Ishikawa (cell line): ENCODE data around the gene CHPT1.

Experiments used
- CEBPB ChIP-seq: IDR thresholded peaks from 2 replicates; pipeline ENCODE4 v1.6.1; 2012
- CREB1 ChIP-seq: IDR thresholded peaks from 2 replicates; pipeline ENCODE4 v1.6.1; 2012; ENCODE audit warnings: low read depth
- EGR1 ChIP-seq: IDR thresholded peaks from 2 replicates; pipeline ENCODE4 v1.6.1; 2012
- EP300 ChIP-seq: IDR thresholded peaks from 2 replicates; pipeline ENCODE4 v1.6.1; 2012; ENCODE audit warnings: borderline replicate concordance
- FOXM1 ChIP-seq: IDR thresholded peaks from 2 replicates; pipeline ENCODE4 v1.6.1; 2012; ENCODE audit warnings: low read depth, borderline replicate concordance
- NFIC ChIP-seq: IDR thresholded peaks from 2 replicates; pipeline ENCODE4 v1.6.1; 2012
- RAD21 ChIP-seq: IDR thresholded peaks from 2 replicates; pipeline ENCODE4 v1.6.1; 2012; ENCODE audit warnings: low read depth
- TAF1 ChIP-seq: IDR thresholded peaks from 2 replicates; pipeline ENCODE4 v1.6.1; 2012; ENCODE audit warnings: low read depth, mild to moderate bottlenecking
- TCF12 ChIP-seq: IDR thresholded peaks from 2 replicates; pipeline ENCODE4 v1.6.1; 2012; ENCODE audit warnings: low read depth
- TEAD4 ChIP-seq: IDR thresholded peaks from 2 replicates; pipeline ENCODE4 v1.6.1; 2012
- YY1 ChIP-seq: IDR thresholded peaks from 2 replicates; pipeline ENCODE4 v1.6.1; 2012; ENCODE audit warnings: low read depth
- ZBTB7A ChIP-seq: IDR thresholded peaks from 2 replicates; pipeline ENCODE4 v1.6.1; 2012; ENCODE audit warnings: low read depth
- TF ChIP-seq, protein P1 (sequence below): IDR thresholded peaks from 2 replicates; pipeline ENCODE4 v1.6.1; 2012
- TF ChIP-seq, protein P2 (sequence below): IDR thresholded peaks from 2 replicates; pipeline ENCODE4 v1.6.1; 2012
- TF ChIP-seq, protein P3 (sequence below): IDR thresholded peaks from 2 replicates; pipeline ENCODE4 v1.6.1; 2012; ENCODE audit warnings: low read depth, mild to moderate bottlenecking

CHPT1 gene

DNA sequence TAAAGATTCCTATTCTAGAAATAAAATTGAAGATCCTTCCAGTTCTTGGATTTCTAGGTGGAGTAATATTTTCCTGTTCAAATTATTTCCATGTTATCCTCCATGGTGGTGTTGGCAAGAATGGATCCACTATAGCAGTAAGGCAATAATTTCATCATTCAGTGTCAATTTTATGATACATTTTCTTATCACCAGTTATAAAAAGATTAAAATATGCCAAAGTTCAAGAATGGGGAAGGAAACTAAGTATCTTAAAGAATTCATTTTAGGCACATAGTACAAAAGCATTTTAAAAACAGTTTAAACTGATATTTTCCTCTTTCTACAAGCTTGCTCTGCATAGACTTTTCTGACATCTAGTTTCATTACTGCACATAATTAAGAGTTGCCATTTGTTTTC is 22.7 kb downstream of the CHPT1 start:
- no peak for TF ChIP-seq ZBTB7A
- TF ChIP-seq FOXM1 = no peak
- TF ChIP-seq, protein P1, sequence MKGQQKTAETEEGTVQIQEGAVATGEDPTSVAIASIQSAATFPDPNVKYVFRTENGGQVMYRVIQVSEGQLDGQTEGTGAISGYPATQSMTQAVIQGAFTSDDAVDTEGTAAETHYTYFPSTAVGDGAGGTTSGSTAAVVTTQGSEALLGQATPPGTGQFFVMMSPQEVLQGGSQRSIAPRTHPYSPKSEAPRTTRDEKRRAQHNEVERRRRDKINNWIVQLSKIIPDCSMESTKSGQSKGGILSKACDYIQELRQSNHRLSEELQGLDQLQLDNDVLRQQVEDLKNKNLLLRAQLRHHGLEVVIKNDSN = no peak
- no peak for TF ChIP-seq TAF1
- TF ChIP-seq, protein P2, sequence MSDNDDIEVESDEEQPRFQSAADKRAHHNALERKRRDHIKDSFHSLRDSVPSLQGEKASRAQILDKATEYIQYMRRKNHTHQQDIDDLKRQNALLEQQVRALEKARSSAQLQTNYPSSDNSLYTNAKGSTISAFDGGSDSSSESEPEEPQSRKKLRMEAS = no peak
- TF ChIP-seq CREB1 = no peak
- no peak for TF ChIP-seq YY1
- TF ChIP-seq, protein P3, sequence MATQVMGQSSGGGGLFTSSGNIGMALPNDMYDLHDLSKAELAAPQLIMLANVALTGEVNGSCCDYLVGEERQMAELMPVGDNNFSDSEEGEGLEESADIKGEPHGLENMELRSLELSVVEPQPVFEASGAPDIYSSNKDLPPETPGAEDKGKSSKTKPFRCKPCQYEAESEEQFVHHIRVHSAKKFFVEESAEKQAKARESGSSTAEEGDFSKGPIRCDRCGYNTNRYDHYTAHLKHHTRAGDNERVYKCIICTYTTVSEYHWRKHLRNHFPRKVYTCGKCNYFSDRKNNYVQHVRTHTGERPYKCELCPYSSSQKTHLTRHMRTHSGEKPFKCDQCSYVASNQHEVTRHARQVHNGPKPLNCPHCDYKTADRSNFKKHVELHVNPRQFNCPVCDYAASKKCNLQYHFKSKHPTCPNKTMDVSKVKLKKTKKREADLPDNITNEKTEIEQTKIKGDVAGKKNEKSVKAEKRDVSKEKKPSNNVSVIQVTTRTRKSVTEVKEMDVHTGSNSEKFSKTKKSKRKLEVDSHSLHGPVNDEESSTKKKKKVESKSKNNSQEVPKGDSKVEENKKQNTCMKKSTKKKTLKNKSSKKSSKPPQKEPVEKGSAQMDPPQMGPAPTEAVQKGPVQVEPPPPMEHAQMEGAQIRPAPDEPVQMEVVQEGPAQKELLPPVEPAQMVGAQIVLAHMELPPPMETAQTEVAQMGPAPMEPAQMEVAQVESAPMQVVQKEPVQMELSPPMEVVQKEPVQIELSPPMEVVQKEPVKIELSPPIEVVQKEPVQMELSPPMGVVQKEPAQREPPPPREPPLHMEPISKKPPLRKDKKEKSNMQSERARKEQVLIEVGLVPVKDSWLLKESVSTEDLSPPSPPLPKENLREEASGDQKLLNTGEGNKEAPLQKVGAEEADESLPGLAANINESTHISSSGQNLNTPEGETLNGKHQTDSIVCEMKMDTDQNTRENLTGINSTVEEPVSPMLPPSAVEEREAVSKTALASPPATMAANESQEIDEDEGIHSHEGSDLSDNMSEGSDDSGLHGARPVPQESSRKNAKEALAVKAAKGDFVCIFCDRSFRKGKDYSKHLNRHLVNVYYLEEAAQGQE = no peak
- TF ChIP-seq NFIC = no peak
- TF ChIP-seq EGR1 = no peak
- no peak for TF ChIP-seq EP300
- TF ChIP-seq CEBPB = no peak
- TF ChIP-seq RAD21 = no peak
- TF ChIP-seq TEAD4 = no peak
- no peak for TF ChIP-seq TCF12

DNA sequence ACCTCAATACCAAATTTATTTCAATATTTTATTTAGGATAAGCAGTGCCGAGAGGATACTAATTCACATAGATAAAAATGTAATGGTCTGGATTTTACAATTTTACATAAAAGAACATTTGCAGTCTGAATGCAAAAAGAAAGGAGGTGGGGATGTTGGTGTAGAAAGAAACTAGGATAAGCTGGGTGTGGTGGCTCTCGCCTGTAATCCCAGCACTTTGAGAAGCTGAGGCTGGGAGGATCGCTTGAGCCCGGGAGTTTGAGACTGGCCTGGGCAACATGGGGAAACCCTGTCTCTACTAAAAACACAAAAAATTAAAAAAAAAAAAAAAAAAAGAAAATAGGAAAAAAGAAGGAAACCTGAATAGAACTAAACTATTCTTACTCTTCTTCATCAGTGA is 25.0 kb downstream of the CHPT1 start:
- no peak for TF ChIP-seq CEBPB
- no peak for TF ChIP-seq TCF12
- TF ChIP-seq TAF1 = no peak
- no peak for TF ChIP-seq NFIC
- TF ChIP-seq, protein P1 = no peak
- no peak for TF ChIP-seq RAD21
- TF ChIP-seq ZBTB7A = no peak
- TF ChIP-seq FOXM1 = no peak
- TF ChIP-seq, protein P3 = no peak
- TF ChIP-seq, protein P2 = no peak

DNA sequence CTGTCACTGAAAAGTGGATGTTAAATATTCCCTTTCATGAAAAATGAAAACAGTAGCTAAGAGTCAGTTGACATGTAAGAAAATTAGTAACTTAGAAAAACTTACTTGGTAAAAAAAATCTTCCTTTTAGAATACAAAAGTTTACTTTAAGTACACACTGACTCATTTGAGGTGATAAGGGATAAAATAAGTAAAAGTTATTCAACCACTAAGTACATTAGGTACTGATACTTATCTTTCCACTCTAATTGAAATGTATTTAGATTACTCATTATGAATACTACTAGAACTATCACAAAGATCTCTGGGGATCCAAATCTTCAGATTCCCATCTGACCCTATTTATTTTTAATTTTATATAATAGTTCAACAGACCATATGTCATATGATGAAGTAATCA is 29.7 kb downstream of the CHPT1 start:
- TF ChIP-seq EP300 = no peak
- TF ChIP-seq, protein P3 = no peak
- TF ChIP-seq TAF1 = no peak
- TF ChIP-seq ZBTB7A = no peak
- TF ChIP-seq FOXM1 = no peak
- no peak for TF ChIP-seq TEAD4
- no peak for TF ChIP-seq TCF12
- no peak for TF ChIP-seq RAD21
- TF ChIP-seq, protein P1 = no peak

DNA sequence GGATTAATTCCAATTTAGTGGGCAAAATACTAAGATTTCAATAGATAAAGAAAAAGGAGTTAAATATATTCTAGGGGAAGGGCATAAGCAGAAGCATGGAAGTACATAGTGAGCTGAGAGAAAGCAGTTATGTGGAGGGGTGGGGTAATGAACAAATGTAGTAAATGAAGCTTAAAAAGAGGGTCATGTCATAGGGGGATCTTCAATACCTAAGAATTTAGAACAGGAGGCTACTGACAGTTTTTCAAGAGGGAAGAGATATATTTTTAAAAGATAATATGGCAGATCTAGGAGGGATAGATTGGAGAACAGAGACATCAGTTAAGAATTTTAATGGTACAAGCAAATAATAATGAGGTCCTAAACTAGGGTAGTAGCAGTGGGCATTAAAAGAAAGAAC is 32.4 kb downstream of the CHPT1 start:
- no peak for TF ChIP-seq CREB1
- TF ChIP-seq, protein P2 = no peak
- TF ChIP-seq TEAD4 = no peak
- no peak for TF ChIP-seq EP300
- no peak for TF ChIP-seq RAD21
- no peak for TF ChIP-seq CEBPB
